HG03159 (cell line): ENCODE data around the gene PCDHB8.
"Not testable (repeated sequence)": the region's sequence is repeated elsewhere in the genome, so short reads cannot be mapped to it uniquely, and the experiment has no call there.

Experiments
- ATAC-seq: cut with Tn5 transposase; IDR thresholded peaks from one replicate; pipeline ENCODE4 v1.9.1; 2021; ENCODE audit warnings: mild to moderate bottlenecking, moderate library complexity; ENCODE audit not compliant: unreplicated experiment

The PCDHB8 gene

DNA sequence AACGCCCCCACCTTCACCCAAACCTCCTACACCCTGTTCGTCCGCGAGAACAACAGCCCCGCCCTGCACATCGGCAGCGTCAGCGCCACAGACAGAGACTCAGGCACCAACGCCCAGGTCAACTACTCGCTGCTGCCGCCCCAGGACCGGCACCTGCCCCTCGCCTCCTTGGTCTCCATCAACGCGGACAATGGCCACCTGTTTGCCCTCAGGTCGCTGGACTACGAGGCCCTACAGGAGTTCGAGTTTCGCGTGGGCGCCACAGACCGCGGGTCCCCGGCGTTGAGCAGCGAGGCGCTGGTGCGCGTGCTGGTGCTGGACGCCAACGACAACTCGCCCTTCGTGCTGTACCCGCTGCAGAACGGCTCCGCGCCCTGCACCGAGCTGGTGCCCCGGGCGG is 47.3 kb downstream of the PCDHB8 start:
- ATAC-seq: not testable (repeated sequence)

DNA sequence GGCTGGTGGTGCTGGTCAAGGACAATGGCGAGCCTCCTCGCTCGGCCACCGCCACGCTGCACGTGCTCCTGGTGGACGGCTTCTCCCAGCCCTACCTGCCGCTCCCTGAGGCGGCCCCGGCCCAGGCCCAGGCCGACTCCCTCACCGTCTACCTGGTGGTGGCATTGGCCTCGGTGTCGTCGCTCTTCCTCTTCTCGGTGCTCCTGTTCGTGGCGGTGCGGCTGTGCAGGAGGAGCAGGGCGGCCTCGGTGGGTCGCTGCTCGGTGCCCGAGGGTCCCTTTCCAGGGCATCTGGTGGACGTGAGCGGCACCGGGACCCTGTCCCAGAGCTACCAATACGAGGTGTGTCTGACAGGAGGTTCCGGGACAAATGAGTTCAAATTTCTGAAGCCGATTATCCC is 47.8 kb downstream of the PCDHB8 start:
- not testable (repeated sequence) for ATAC-seq
